ENCODE data around the gene IL6R.

The IL6R gene

DNA sequence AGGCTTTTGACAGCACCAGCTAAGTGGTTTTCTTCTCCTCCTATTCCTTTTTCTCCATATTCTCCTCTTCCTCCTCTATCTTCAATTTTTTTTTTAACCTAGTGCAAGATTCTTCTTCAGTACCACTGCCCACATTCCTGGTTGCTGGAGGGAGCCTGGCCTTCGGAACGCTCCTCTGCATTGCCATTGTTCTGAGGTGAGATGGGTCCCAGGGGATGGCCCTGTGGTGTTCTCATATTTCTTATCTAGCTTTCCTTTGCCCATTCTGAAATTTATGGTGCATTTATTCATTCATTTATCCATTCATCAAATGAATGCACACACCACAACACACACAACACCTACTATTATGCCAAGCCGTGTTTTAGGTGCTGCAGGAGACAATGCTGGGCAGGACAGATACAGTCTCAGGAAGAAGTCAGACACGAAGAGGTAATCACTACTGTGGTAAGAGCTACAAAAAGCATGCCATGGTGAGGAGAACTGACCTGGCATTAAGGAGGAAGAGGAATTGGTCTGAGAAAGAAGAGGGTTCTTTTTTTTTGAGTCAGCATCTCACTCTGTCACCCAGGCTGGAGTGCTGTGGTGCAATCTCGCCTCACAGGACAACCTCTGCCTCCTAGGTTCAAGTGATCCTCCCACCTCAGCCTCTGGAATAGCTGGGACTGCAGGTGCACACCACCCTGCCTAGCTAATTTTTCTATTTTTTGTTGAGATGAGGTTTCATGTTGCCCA is 49.4 kb downstream of the IL6R start:
- H3K27ac Mint-ChIP-seq (ENCODE audit: low read depth): peak overlapping the region; percentile 2
- H3K27me3 Mint-ChIP-seq: no peaks in the 10 kb centered on the region
- H3K36me3 Mint-ChIP-seq (ENCODE audit: insufficient read depth): peaks cover 20% of the 10 kb centered on the region
- H3K4me1 Mint-ChIP-seq: peaks cover 15% of the 10 kb centered on the region
- DNase-seq (ENCODE audit: low spot score in 2 of 2) (no peak), ATAC-seq (replicated peaks; ENCODE audit: extremely low read depth, poor library complexity, severe bottlenecking) (no peak)
- no peaks in the 10 kb centered on the region for H3K9me3 Mint-ChIP-seq
- H3K4me3 Mint-ChIP-seq: no peak overlapping the region

DNA sequence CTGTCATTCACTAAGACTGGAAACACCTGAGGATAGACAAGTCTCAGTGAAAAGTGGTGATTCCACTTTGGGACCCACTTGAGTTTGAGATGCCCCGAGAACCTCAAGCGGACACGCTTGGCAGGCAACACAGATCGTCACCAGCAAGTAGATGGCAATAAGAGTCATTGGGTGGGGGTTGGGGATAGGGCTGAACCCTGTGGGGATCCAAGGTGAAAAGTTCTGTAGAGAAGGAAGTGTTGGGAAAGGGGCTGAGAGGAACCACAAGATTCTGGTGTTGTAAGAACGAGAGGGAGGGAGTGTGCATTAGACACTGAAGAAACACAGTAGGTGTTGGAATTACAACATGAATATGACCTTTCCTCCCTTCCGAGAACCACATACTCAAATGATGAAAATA is 51.5 kb downstream of the IL6R start:
- DNase-seq (ENCODE audit: low spot score in 2 of 2) (no peak), ATAC-seq (replicated peaks; ENCODE audit: extremely low read depth, poor library complexity, severe bottlenecking) (no peak)
- Mint-ChIP-seq H3K27ac (ENCODE audit: low read depth) (no peak overlapping the region), H3K36me3 (ENCODE audit: insufficient read depth) (peaks cover 15% of the 10 kb centered on the region), H3K4me1 (peaks cover 21% of the 10 kb centered on the region), H3K27me3 (no peaks in the 10 kb centered on the region), H3K9me3 (no peaks in the 10 kb centered on the region), H3K4me3 (no peak overlapping the region)

GRCh38 chr1:154459080-154459479 is 53.9 kb downstream of the IL6R start:
- no peaks in the 10 kb centered on the region for H3K27me3 Mint-ChIP-seq
- DNase-seq (ENCODE audit: low spot score in 2 of 2) (no peak), ATAC-seq (replicated peaks; ENCODE audit: extremely low read depth, poor library complexity, severe bottlenecking) (no peak)
- peaks cover 21% of the 10 kb centered on the region for H3K4me1 Mint-ChIP-seq
- no peak overlapping the region for H3K27ac Mint-ChIP-seq (ENCODE audit: low read depth)
- H3K36me3 Mint-ChIP-seq (ENCODE audit: insufficient read depth): peaks cover 5% of the 10 kb centered on the region
- H3K9me3 Mint-ChIP-seq: no peaks in the 10 kb centered on the region
- no peak overlapping the region for H3K4me3 Mint-ChIP-seq

- H3K4me3 Mint-ChIP-seq: no peak overlapping the region
- peaks cover 25% of the 10 kb centered on the region for H3K4me1 Mint-ChIP-seq
- no peaks in the 10 kb centered on the region for H3K27me3 Mint-ChIP-seq
- no peak for ATAC-seq (replicated peaks; ENCODE audit: extremely low read depth, poor library complexity, severe bottlenecking)
- DNase-seq (ENCODE audit: low spot score in 2 of 2): no peak
- H3K9me3 Mint-ChIP-seq: no peaks in the 10 kb centered on the region
- H3K36me3 Mint-ChIP-seq (ENCODE audit: insufficient read depth): peaks cover 5% of the 10 kb centered on the region
- H3K27ac Mint-ChIP-seq (ENCODE audit: low read depth): peak overlapping the region; percentile 5
Measured at GRCh38 chr1:154460695-154461260, 55.6 kb downstream of the IL6R start.

GRCh38 chr1:154463512-154463990 is 58.4 kb downstream of the IL6R start:
- Mint-ChIP-seq H3K27ac (ENCODE audit: low read depth) (peak overlapping the region; percentile 60), H3K9me3 (no peaks in the 10 kb centered on the region), H3K36me3 (ENCODE audit: insufficient read depth) (no peaks in the 10 kb centered on the region), H3K27me3 (no peaks in the 10 kb centered on the region), H3K4me1 (peaks cover 50% of the 10 kb centered on the region), H3K4me3 (peak overlapping the region; percentile 49)
- DNase-seq (ENCODE audit: low spot score in 2 of 2) (peak; percentile 32 to 44), ATAC-seq (replicated peaks; ENCODE audit: extremely low read depth, poor library complexity, severe bottlenecking) (peak; percentile 88)

- no peaks in the 10 kb centered on the region for H3K27me3 Mint-ChIP-seq
- H3K9me3 Mint-ChIP-seq: no peaks in the 10 kb centered on the region
- ATAC-seq (replicated peaks; ENCODE audit: extremely low read depth, poor library complexity, severe bottlenecking) (no peak), DNase-seq (ENCODE audit: low spot score in 2 of 2) (no peak)
- H3K4me1 Mint-ChIP-seq: peaks cover 46% of the 10 kb centered on the region
- no peak overlapping the region for H3K4me3 Mint-ChIP-seq
- peak overlapping the region; percentile 65 for H3K27ac Mint-ChIP-seq (ENCODE audit: low read depth)
- H3K36me3 Mint-ChIP-seq (ENCODE audit: insufficient read depth): no peaks in the 10 kb centered on the region
Measured at GRCh38 chr1:154465621-154466195, 60.6 kb downstream of the IL6R start.

- ATAC-seq (replicated peaks; ENCODE audit: extremely low read depth, poor library complexity, severe bottlenecking) (no peak), DNase-seq (ENCODE audit: low spot score in 2 of 2) (no peak)
- Mint-ChIP-seq H3K27me3 (no peaks in the 10 kb centered on the region), H3K27ac (ENCODE audit: low read depth) (peak overlapping the region; percentile 65), H3K4me1 (peaks cover 44% of the 10 kb centered on the region), H3K4me3 (peak overlapping the region; percentile 36), H3K9me3 (no peaks in the 10 kb centered on the region), H3K36me3 (ENCODE audit: insufficient read depth) (no peaks in the 10 kb centered on the region)
Measured at GRCh38 chr1:154466206-154466605, 61.1 kb downstream of the IL6R start.

GRCh38 chr1:154466921-154467417 is 61.8 kb downstream of the IL6R start:
- H3K4me1 Mint-ChIP-seq: peaks cover 44% of the 10 kb centered on the region
- ATAC-seq (replicated peaks; ENCODE audit: extremely low read depth, poor library complexity, severe bottlenecking): no peak
- H3K27me3 Mint-ChIP-seq: no peaks in the 10 kb centered on the region
- H3K9me3 Mint-ChIP-seq: no peaks in the 10 kb centered on the region
- no peak overlapping the region for H3K4me3 Mint-ChIP-seq
- no peak for DNase-seq (ENCODE audit: low spot score in 2 of 2)
- H3K36me3 Mint-ChIP-seq (ENCODE audit: insufficient read depth): no peaks in the 10 kb centered on the region
- H3K27ac Mint-ChIP-seq (ENCODE audit: low read depth): peak overlapping the region; percentile 44

- Mint-ChIP-seq H3K4me3 (no peak overlapping the region), H3K4me1 (peaks cover 44% of the 10 kb centered on the region), H3K27me3 (no peaks in the 10 kb centered on the region), H3K36me3 (ENCODE audit: insufficient read depth) (no peaks in the 10 kb centered on the region), H3K9me3 (no peaks in the 10 kb centered on the region), H3K27ac (ENCODE audit: low read depth) (peak overlapping the region; percentile 44)
- DNase-seq (ENCODE audit: low spot score in 2 of 2) (no peak), ATAC-seq (replicated peaks; ENCODE audit: extremely low read depth, poor library complexity, severe bottlenecking) (peak; percentile 12)
Measured at GRCh38 chr1:154467434-154468102, 62.4 kb downstream of the IL6R start.

DNA sequence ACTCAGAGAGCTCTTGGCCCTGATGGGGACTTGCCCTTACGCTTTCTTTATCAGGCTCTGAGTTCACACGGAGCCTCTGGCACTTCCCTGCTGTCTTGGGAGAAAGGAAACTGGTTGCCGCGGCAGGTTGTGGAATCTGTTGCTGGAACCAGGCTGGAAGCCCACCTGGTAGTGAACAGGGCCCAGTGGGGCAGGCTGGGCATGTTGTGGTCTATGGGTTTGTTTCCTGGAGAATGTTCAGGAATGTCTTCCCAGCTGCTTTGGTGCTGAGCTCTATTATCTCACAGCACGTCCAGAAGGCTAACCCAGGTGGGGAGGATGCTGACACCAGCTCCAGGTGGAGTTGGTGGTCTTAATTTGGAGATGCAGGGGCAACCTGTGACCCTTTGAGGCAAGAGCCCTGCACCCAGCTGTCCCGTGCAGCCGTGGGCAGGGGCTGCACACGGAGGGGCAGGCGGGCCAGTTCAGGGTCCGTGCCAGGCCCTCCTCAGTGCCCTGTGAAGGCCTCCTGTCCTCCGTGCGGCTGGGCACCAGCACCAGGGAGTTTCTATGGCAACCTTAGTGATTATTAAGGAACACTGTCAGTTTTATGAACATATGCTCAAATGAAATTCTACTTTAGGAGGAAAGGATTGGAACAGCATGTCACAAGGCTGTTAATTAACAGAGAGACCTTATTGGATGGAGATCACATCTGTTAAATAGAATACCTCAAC is 63.5 kb downstream of the IL6R start:
- Mint-ChIP-seq H3K4me1 (peaks cover 37% of the 10 kb centered on the region), H3K27ac (ENCODE audit: low read depth) (peak overlapping the region; percentile 82), H3K36me3 (ENCODE audit: insufficient read depth) (no peaks in the 10 kb centered on the region), H3K9me3 (no peaks in the 10 kb centered on the region), H3K27me3 (no peaks in the 10 kb centered on the region), H3K4me3 (no peak overlapping the region)
- DNase-seq (ENCODE audit: low spot score in 2 of 2): no peak
- no peak for ATAC-seq (replicated peaks; ENCODE audit: extremely low read depth, poor library complexity, severe bottlenecking)

GRCh38 chr1:154469844-154470560 is 64.9 kb downstream of the IL6R start:
- no peak for ATAC-seq (replicated peaks; ENCODE audit: extremely low read depth, poor library complexity, severe bottlenecking)
- Mint-ChIP-seq H3K4me3 (no peak overlapping the region), H3K27me3 (no peaks in the 10 kb centered on the region), H3K27ac (ENCODE audit: low read depth) (no peak overlapping the region), H3K4me1 (peaks cover 30% of the 10 kb centered on the region), H3K9me3 (no peaks in the 10 kb centered on the region), H3K36me3 (ENCODE audit: insufficient read depth) (no peaks in the 10 kb centered on the region)
- no peak for DNase-seq (ENCODE audit: low spot score in 2 of 2)

GRCh38 chr1:154471304-154471703 is 66.2 kb downstream of the IL6R start:
- Mint-ChIP-seq H3K9me3 (no peaks in the 10 kb centered on the region), H3K27ac (ENCODE audit: low read depth) (no peak overlapping the region), H3K36me3 (ENCODE audit: insufficient read depth) (no peaks in the 10 kb centered on the region), H3K4me1 (peaks cover 20% of the 10 kb centered on the region), H3K27me3 (no peaks in the 10 kb centered on the region), H3K4me3 (no peak overlapping the region)
- DNase-seq (ENCODE audit: low spot score in 2 of 2) (no peak), ATAC-seq (replicated peaks; ENCODE audit: extremely low read depth, poor library complexity, severe bottlenecking) (no peak)
